ENCODE measurements around the gene PELO.

GRCh38 chr5:52799358-52799982 is 11.8 kb downstream of the PELO start:
- TF ChIP-seq CTCF (IDR thresholded peaks at IDR 0.05; ENCODE audit: insufficient read depth, low read length, poor library complexity, severe bottlenecking) (no peak), EZH2phosphoT487 (conservative IDR thresholded peaks at IDR 0.05; ENCODE audit: low read length) (no peak)
